Keratinocyte (primary cell): ENCODE results near the gene ENO1. TPM values are rescaled to one million over a fixed set of nuclear protein-coding genes. Genes with fewer than 3 reads are reported as not detected.

Source experiments
- DNase-seq: peaks from one replicate; pipeline ENCODE4 v3.0.0-alpha.2; 2011; ENCODE audit warnings: low read depth, missing footprints, low spot score
- FAIRE-seq: peaks from 2 replicates; lab custom pipeline; 2011; peaks lifted over from hg19 to GRCh38; lab: Jason Lieb, UNC
- H2AFZ ChIP-seq: 2 replicates; pipeline ENCODE4 v1.6.0; 2012; ENCODE audit warnings: low read length, control low read depth, inconsistent platforms; ENCODE audit not compliant: control insufficient read depth
- H3K27ac ChIP-seq: 2 replicates; pipeline ENCODE4 v1.5.1; 2011; ENCODE audit warnings: low read length; ENCODE audit not compliant: control insufficient read depth, insufficient read depth
- H3K27me3 ChIP-seq: 3 replicates; pipeline ENCODE4 v1.6.0; 2011; ENCODE audit warnings: low read length; ENCODE audit not compliant: control insufficient read depth, insufficient read depth; ENCODE audit errors: extremely low read depth
- H3K36me3 ChIP-seq, 2 experiments: 2 replicates in 1 of 2; 3 replicates in 1 of 2; pipeline ENCODE4 v1.5.1; 2011; ENCODE audit warnings: low read length in 2 of 2, mild to moderate bottlenecking in 1 of 2; ENCODE audit not compliant: control insufficient read depth in 2 of 2, insufficient read depth in 2 of 2; ENCODE audit errors: extremely low read depth in 1 of 2
- H3K4me1 ChIP-seq: 3 replicates; pipeline ENCODE4 v1.5.1; 2011; ENCODE audit warnings: low read length; ENCODE audit not compliant: control insufficient read depth, insufficient read depth; ENCODE audit errors: extremely low read depth
- H3K4me2 ChIP-seq: 3 replicates; pipeline ENCODE4 v1.6.0; 2011; ENCODE audit warnings: low read depth, low read length; ENCODE audit not compliant: control insufficient read depth, insufficient read depth; ENCODE audit errors: extremely low read depth
- H3K4me3 ChIP-seq, 3 experiments: fragments of 200-600 bp in 1 of 3; sonication (generic) in 1 of 3; 2 replicates in 2 of 3; 3 replicates in 1 of 3; pipeline ENCODE4 v1.5.1; 2011 to 2016; ENCODE audit warnings: low read length in 3 of 3, mild to moderate bottlenecking in 3 of 3, control low read depth in 2 of 3, inconsistent platforms in 1 of 3, low read depth in 1 of 3, mixed read lengths in 1 of 3, mixed run types in 1 of 3, moderate library complexity in 1 of 3; ENCODE audit not compliant: control insufficient read depth in 2 of 3, insufficient read depth in 2 of 3; ENCODE audit errors: extremely low read depth in 1 of 3
- H3K79me2 ChIP-seq: 2 replicates; pipeline ENCODE4 v1.6.0; 2012; ENCODE audit warnings: low read length; ENCODE audit not compliant: control insufficient read depth, insufficient read depth
- H3K9ac ChIP-seq: 3 replicates; pipeline ENCODE4 v1.6.0; 2011; ENCODE audit warnings: low read length; ENCODE audit not compliant: control insufficient read depth, insufficient read depth; ENCODE audit errors: extremely low read depth
- H3K9me1 ChIP-seq: 3 replicates; pipeline ENCODE4 v1.6.0; 2011; ENCODE audit warnings: low read length; ENCODE audit not compliant: control insufficient read depth, insufficient read depth; ENCODE audit errors: extremely low read depth
- H3K9me3 ChIP-seq: 2 replicates; pipeline ENCODE4 v1.5.1; 2012; ENCODE audit warnings: low read depth, low read length; ENCODE audit not compliant: control insufficient read depth
- H4K20me1 ChIP-seq: 3 replicates; pipeline ENCODE4 v1.6.0; 2011; ENCODE audit warnings: low read length; ENCODE audit not compliant: control insufficient read depth, insufficient read depth; ENCODE audit errors: extremely low read depth
- CTCF ChIP-seq, 3 experiments: IDR thresholded peaks in 1 of 3; conservative IDR thresholded peaks in 1 of 3; optimal IDR thresholded peaks in 1 of 3; 2 replicates in 2 of 3; 3 replicates in 1 of 3; pipeline versions ENCODE3 to v1.5.1; 2011; ENCODE audit warnings: low read length in 3 of 3, mild to moderate bottlenecking in 3 of 3, moderate library complexity in 2 of 3, control low read depth in 1 of 3, inconsistent platforms in 1 of 3; ENCODE audit not compliant: insufficient read depth in 2 of 3; ENCODE audit errors: extremely low read depth in 1 of 3
- EZH2 ChIP-seq: IDR thresholded peaks from one replicate; pipeline ENCODE4 v1.6.1; 2012; ENCODE audit warnings: inconsistent platforms, mild to moderate bottlenecking, low read length, moderate library complexity
- dilution Hi-C: fragments of 300-500 bp; cut with MboI; formaldehyde crosslinking; loops from one replicate; pipeline ENCODE4 v1.7.0; 2020; ENCODE audit warnings: low sequenced_read_pairs; ENCODE audit not compliant: extremely low pct_ligation_motif_present
- polyA plus RNA-seq, 5 experiments: library from polyadenylated mRNA; depleted of rRNA in 3 of 5; stranded (reverse) in 3 of 5; stranded (forward) in 1 of 5; unstranded in 1 of 5; fragments of >200 nt; gene quantifications; 1 replicate in 1 of 5; 2 replicates in 3 of 5; 3 replicates in 1 of 5; pipeline versions ENCODE4 v1.2.1 to v1.2.3, GENCODE V29; 2011 to 2012; ENCODE audit warnings: missing spikeins in 2 of 5, low read depth in 1 of 5, low replicate concordance in 1 of 5

The ENO1 gene
- polyA plus RNA-seq, 1 donor (not counting 4 experiments of a cell fraction or from before 2014, with no cell fraction given): 1,908 TPM

DNA sequence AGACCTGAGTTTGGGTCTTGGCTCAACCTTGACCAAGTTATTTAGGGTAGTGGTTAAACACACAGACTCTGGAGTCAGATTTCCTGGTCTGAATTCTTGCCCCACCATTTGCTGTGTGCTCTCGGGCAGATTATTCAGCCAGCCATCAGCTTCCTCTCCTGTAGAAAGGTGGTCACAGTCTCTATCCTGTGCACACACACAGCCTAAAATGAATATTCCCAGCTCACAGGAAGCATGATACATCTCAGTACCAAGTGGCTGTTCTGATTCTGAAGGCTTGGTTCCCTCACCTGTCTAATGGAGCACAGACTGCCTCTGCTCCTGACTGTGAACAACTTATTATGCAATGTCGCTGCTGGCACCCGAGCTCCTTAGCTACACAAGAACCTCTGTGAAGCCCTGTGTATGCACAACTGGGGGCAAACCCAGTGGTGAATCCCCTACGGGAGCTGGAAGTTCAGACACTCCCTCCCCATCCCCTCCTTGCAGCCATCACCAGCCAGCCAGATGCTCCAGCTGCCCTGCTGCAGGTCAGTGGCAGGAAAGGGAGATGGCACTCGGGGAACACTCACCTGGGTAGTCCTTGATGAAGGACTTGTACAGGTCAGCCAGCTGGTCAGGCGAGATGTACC, 13.7 kb downstream of the ENO1 start:
- Histone ChIP-seq H3K4me1 (no peaks in the 10 kb centered on the region), H3K9ac (no peak overlapping the region), H3K4me2 (no peak overlapping the region), H3K27me3 (no peaks in the 10 kb centered on the region), H3K9me3 (no peaks in the 10 kb centered on the region), H2AFZ (no peak overlapping the region), H4K20me1 (peaks cover 75% of the 10 kb centered on the region), H3K36me3 (peaks cover 73 to 85% of the 10 kb centered on the region in 2 experiments), H3K27ac (no peak overlapping the region), H3K9me1 (no peaks in the 10 kb centered on the region), H3K79me2 (peaks cover 45% of the 10 kb centered on the region), H3K4me3 (no peak overlapping the region)
- FAIRE-seq (no peak), DNase-seq (no peak)
- TF ChIP-seq EZH2 (no peak), CTCF (optimal IDR thresholded peaks at IDR 0.05 in 1 of 3, IDR thresholded peaks at IDR 0.05 in 1 of 3, conservative IDR thresholded peaks at IDR 0.05 in 1 of 3; ENCODE audit: extremely low read depth in 1 of 3, insufficient read depth in 2 of 3, low read length in 3 of 3) (no peak)
- dilution Hi-C loops: no loop called here

GRCh38 chr1:8863794-8864233, 14.7 kb downstream of the ENO1 start:
- H3K27me3 ChIP-seq: no peaks in the 10 kb centered on the region
- dilution Hi-C loops: no loop called here
- H3K4me1 ChIP-seq: no peaks in the 10 kb centered on the region
- H3K36me3 ChIP-seq: peaks cover 66 to 86% of the 10 kb centered on the region in 2 experiments
- H3K4me3 ChIP-seq: no peak overlapping the region
- no peak overlapping the region for H2AFZ ChIP-seq
- FAIRE-seq (no peak), DNase-seq (no peak)
- no peak overlapping the region for H3K4me2 ChIP-seq
- TF ChIP-seq EZH2: no peak
- no peak for TF ChIP-seq CTCF (optimal IDR thresholded peaks at IDR 0.05 in 1 of 3, IDR thresholded peaks at IDR 0.05 in 1 of 3, conservative IDR thresholded peaks at IDR 0.05 in 1 of 3; ENCODE audit: extremely low read depth in 1 of 3, insufficient read depth in 2 of 3, low read length in 3 of 3)
- H3K9me3 ChIP-seq: no peaks in the 10 kb centered on the region
- no peaks in the 10 kb centered on the region for H3K9me1 ChIP-seq
- H3K27ac ChIP-seq: no peak overlapping the region
- peaks cover 75% of the 10 kb centered on the region for H4K20me1 ChIP-seq
- peaks cover 36% of the 10 kb centered on the region for H3K79me2 ChIP-seq
- no peak overlapping the region for H3K9ac ChIP-seq
